ENCODE data around the gene PLEKHN1.

DNA sequence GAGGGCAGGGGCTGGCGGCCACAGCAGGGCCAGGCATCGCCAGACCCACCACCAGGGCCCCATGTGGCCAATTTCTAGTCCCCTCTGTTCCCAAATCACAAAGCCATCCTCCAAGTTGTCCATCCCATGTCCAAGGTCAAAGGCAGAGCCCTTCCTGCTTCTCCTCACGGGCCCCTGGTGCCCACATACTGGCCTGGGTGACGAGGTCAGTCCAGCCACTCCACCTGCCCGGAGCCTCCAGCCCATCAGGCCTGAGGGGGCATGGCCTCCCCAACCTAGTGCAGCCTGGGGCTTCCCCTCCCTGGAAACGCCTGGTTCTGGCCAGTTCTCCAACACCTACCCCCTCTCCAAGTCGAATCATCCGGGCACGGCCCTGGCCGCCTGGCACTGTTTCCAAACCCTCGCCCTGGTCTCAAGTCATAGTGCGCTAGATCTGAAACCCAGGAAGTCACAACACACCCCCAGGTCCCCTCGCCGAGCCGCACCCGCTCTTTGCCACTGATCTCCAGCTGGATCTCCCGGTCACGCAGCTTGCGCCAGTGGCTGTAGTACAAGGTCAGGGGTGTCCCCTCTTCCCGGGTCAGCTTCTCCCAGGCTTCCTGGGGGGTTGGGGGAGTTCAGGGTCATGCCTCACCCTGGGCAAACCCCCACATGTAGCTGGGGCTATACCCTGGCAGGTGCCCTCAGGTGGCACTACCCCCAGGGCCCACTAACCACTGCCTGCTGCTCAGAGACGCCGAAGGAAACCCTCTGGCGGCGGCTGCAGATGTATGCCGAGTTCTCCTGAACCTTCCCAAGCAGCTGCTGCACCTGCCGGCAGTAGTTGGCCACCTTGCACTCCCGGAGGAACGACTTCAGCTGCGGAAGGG lies 20.4 kb upstream of the PLEKHN1 start:
- TF ChIP-seq ELF4 (IDR thresholded peaks at IDR 0.05) (no peak), SP1 (IDR thresholded peaks at IDR 0.05) (no peak), FOXA1 (IDR thresholded peaks at IDR 0.05) (no peak), BHLHE40 (IDR thresholded peaks at IDR 0.05; ENCODE audit: borderline replicate concordance) (no peak), ARNT (IDR thresholded peaks at IDR 0.05) (no peak), HDGF (IDR thresholded peaks at IDR 0.05; ENCODE audit: borderline replicate concordance) (no peak), TARDBP (IDR thresholded peaks at IDR 0.05) (no peak), FOXM1 (IDR thresholded peaks at IDR 0.05; ENCODE audit: borderline replicate concordance) (no peak)
- TF ChIP-seq, protein P1, sequence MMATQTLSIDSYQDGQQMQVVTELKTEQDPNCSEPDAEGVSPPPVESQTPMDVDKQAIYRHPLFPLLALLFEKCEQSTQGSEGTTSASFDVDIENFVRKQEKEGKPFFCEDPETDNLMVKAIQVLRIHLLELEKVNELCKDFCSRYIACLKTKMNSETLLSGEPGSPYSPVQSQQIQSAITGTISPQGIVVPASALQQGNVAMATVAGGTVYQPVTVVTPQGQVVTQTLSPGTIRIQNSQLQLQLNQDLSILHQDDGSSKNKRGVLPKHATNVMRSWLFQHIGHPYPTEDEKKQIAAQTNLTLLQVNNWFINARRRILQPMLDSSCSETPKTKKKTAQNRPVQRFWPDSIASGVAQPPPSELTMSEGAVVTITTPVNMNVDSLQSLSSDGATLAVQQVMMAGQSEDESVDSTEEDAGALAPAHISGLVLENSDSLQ (IDR thresholded peaks at IDR 0.05): no peak

All from HEK293T (cell line).